Measurements from ENCODE around the gene CASP10.
A peak's percentile ranks its signal among the peaks of the same experiment; 100 is the strongest.
"Not testable (repeated sequence)": the region's sequence is repeated elsewhere in the genome, so short reads cannot be mapped to it uniquely, and the experiment has no call there.

Gene CASP10

GRCh38 chr2:201235860-201236811, 53.2 kb downstream of the CASP10 start:
- DNase-seq, result peak in 1 of 2 donors; percentile 50

- peak in 1 of 2 donors; percentile 77 for DNase-seq
Measured at GRCh38 chr2:201237486-201238123, 54.7 kb downstream of the CASP10 start.

GRCh38 chr2:201239167-201239935, 56.4 kb downstream of the CASP10 start:
- not testable (repeated sequence) for DNase-seq

- peak in 1 of 2 donors; percentile 28 for DNase-seq
Measured at GRCh38 chr2:201242571-201243277, 59.8 kb downstream of the CASP10 start.

- no peak for DNase-seq
Measured at GRCh38 chr2:201244829-201245228, 61.9 kb downstream of the CASP10 start.

GRCh38 chr2:201246280-201246679, 63.3 kb downstream of the CASP10 start:
- no peak for DNase-seq

GRCh38 chr2:201248288-201248844, 65.4 kb downstream of the CASP10 start:
- DNase-seq, result no peak

GRCh38 chr2:201249889-201250288, 66.9 kb downstream of the CASP10 start:
- no peak for DNase-seq

GRCh38 chr2:201250741-201251140, 67.8 kb downstream of the CASP10 start:
- no peak for DNase-seq

- DNase-seq, result no peak
Measured at GRCh38 chr2:201254081-201254730, 71.3 kb downstream of the CASP10 start.

GRCh38 chr2:201255408-201256033, 72.6 kb downstream of the CASP10 start:
- DNase-seq, result no peak

- no peak for DNase-seq
Measured at GRCh38 chr2:201256082-201256481, 73.1 kb downstream of the CASP10 start.

GRCh38 chr2:201257381-201257955, 74.5 kb downstream of the CASP10 start:
- peak; percentile 36 to 88 for DNase-seq

- peak; percentile 72 to 94 for DNase-seq
Measured at GRCh38 chr2:201257956-201258665, 75.2 kb downstream of the CASP10 start.

- no peak for DNase-seq
Measured at GRCh38 chr2:201258666-201259615, 76.0 kb downstream of the CASP10 start.

- DNase-seq, result peak; percentile 35 to 93
Measured at GRCh38 chr2:201260302-201260800, 77.4 kb downstream of the CASP10 start, which contains the start of gene CASP8. TSS of gene CASP8 (plus strand) at chr2:201260536. CDS start at chr2:201266487, 5,951 bp downstream.

- DNase-seq, result no peak
Measured at GRCh38 chr2:201261471-201261870, 78.5 kb downstream of the CASP10 start.

GRCh38 chr2:201261906-201262305, 79.0 kb downstream of the CASP10 start:
- DNase-seq, result no peak

GRCh38 chr2:201262718-201263117, 79.8 kb downstream of the CASP10 start:
- no peak for DNase-seq
